ENCODE results near the gene IPCEF1. TPM values are rescaled to one million over a fixed set of nuclear protein-coding genes. Genes with fewer than 3 reads are reported as not detected.

Gene IPCEF1
- polyA plus RNA-seq, 2 of the 4 experiments (the other 2 are of a cell fraction): 0.01 TPM; not detected in 1

Other genes with a start within 250 kb of the IPCEF1 start
- 2.9 and 3.8 TPM in 2 replicates for gene CNKSR3, start 153.9 kb upstream of the IPCEF1 start, polyA plus RNA-seq (2011; rRNA removed)
- 3.5 to 5.2 TPM (median 4.1 TPM) in 3 replicates for gene CNKSR3, start 153.9 kb upstream of the IPCEF1 start, polyA plus RNA-seq (2017; fragmentation: RNase III; extraction: RNeasy Plus Mini Kit Qiagen cat#74134 plus additional on column Dnase treatment)